Activated naive CD8-positive, alpha-beta T cell treated with anti-CD3 and anti-CD28 coated beads, Interleukin-2, amount 50 U/mL, for 24 hours (primary cell): ENCODE data around the gene GAD1.

Experiments
- ATAC-seq: fragments of 150-1000 bp; cut with Tn5 transposase; one replicate; pipeline ENCODE4 v1.10.0; 2021
- DNase-seq: peaks from one replicate; pipeline ENCODE4 v3.0.0; 2021
- H3K27ac Mint-ChIP-seq: one replicate; pipeline ENCODE4 v1.8.0; 2021; ENCODE audit warnings: mild to moderate bottlenecking, mixed read lengths
- H3K27me3 Mint-ChIP-seq: one replicate; pipeline ENCODE4 v1.8.0; 2021; ENCODE audit warnings: mixed read lengths
- H3K36me3 Mint-ChIP-seq: one replicate; pipeline ENCODE4 v1.8.0; 2021; ENCODE audit warnings: low read depth, mixed read lengths
- H3K4me1 Mint-ChIP-seq: one replicate; pipeline ENCODE4 v1.8.0; 2021; ENCODE audit warnings: mixed read lengths
- H3K4me3 Mint-ChIP-seq: one replicate; pipeline ENCODE4 v1.8.0; 2021; ENCODE audit warnings: mild to moderate bottlenecking, moderate library complexity, mixed read lengths
- H3K9me3 Mint-ChIP-seq: one replicate; pipeline ENCODE4 v1.8.0; 2021; ENCODE audit warnings: mixed read lengths

The GAD1 gene

GRCh38 chr2:170846314-170846713 is 29.6 kb downstream of the GAD1 start:
- H3K36me3 Mint-ChIP-seq: no peaks in the 10 kb centered on the region
- peaks cover 9% of the 10 kb centered on the region for H3K27me3 Mint-ChIP-seq
- H3K4me1 Mint-ChIP-seq: peaks cover 31% of the 10 kb centered on the region
- H3K9me3 Mint-ChIP-seq: no peaks in the 10 kb centered on the region
- no peak overlapping the region for H3K4me3 Mint-ChIP-seq
- ATAC-seq: no peak
- DNase-seq: no peak
- H3K27ac Mint-ChIP-seq: no peak overlapping the region

- H3K4me3 Mint-ChIP-seq: no peak overlapping the region
- no peak for ATAC-seq
- no peak for DNase-seq
- H3K36me3 Mint-ChIP-seq: no peaks in the 10 kb centered on the region
- peaks cover 26% of the 10 kb centered on the region for H3K4me1 Mint-ChIP-seq
- peaks cover 9% of the 10 kb centered on the region for H3K27me3 Mint-ChIP-seq
- H3K27ac Mint-ChIP-seq: no peak overlapping the region
- no peaks in the 10 kb centered on the region for H3K9me3 Mint-ChIP-seq
Measured at GRCh38 chr2:170847716-170848115, 31.0 kb downstream of the GAD1 start.

DNA sequence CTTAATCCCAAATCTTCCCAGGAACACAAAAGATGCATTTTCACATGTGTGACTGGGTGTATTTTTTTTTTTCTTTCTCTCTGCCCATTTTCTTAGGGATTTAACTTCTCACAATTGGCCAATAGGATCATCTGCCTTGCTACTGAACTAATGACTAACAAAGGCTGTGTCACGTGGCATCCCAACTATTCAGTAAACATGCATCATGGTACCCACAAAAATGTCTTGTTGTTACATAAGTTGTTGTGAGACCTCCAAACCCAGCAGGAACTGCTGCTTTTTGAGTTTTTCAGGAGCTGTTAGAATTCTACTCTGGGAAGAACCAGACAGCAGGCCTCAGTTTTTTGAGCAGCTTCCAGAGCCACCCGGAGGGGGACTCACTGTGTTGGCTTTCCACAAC is 31.9 kb downstream of the GAD1 start:
- peaks cover 18% of the 10 kb centered on the region for H3K4me1 Mint-ChIP-seq
- no peaks in the 10 kb centered on the region for H3K9me3 Mint-ChIP-seq
- ATAC-seq (no peak), DNase-seq (no peak)
- H3K36me3 Mint-ChIP-seq: no peaks in the 10 kb centered on the region
- peaks cover 9% of the 10 kb centered on the region for H3K27me3 Mint-ChIP-seq
- H3K4me3 Mint-ChIP-seq: no peak overlapping the region
- H3K27ac Mint-ChIP-seq: no peak overlapping the region

DNA sequence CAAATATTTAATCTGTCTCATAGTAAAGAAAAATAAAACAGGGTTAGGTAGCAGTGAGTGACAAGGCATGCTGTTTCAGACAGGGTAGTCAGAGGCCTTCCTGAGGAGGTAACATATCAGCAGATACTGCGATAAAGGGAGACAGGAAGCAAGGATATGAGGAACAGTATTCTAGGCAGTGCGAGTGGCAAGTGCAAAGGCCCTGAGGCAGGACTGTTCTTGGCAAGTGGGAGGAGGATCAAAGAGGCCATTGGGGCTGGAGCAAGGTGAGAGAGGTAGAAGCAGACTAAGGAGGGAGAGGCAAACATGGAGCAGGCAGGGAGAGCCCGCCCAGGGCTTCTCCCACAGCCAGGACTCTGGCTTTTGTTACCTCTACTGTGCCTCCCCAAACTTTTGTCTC is 33.6 kb downstream of the GAD1 start:
- no peak overlapping the region for H3K27ac Mint-ChIP-seq
- no peaks in the 10 kb centered on the region for H3K9me3 Mint-ChIP-seq

GRCh38 chr2:170851635-170852034 is 34.9 kb downstream of the GAD1 start:
- no peak overlapping the region for H3K27ac Mint-ChIP-seq
- DNase-seq: no peak
- no peak for ATAC-seq
- no peaks in the 10 kb centered on the region for H3K4me1 Mint-ChIP-seq
- no peaks in the 10 kb centered on the region for H3K27me3 Mint-ChIP-seq
- H3K4me3 Mint-ChIP-seq: no peak overlapping the region
- no peaks in the 10 kb centered on the region for H3K9me3 Mint-ChIP-seq
- no peaks in the 10 kb centered on the region for H3K36me3 Mint-ChIP-seq

More for the DNA sequence above, 33.6 kb downstream of the GAD1 start:
- DNase-seq: no peak
- Mint-ChIP-seq H3K36me3 (no peaks in the 10 kb centered on the region), H3K4me1 (peaks cover 3% of the 10 kb centered on the region), H3K27me3 (peaks cover 9% of the 10 kb centered on the region), H3K4me3 (no peak overlapping the region)
- no peak for ATAC-seq

- DNase-seq (no peak), ATAC-seq (no peak)
- Mint-ChIP-seq H3K27ac (no peak overlapping the region), H3K4me1 (no peaks in the 10 kb centered on the region), H3K36me3 (no peaks in the 10 kb centered on the region), H3K9me3 (no peaks in the 10 kb centered on the region), H3K4me3 (no peak overlapping the region), H3K27me3 (no peaks in the 10 kb centered on the region)
Measured at GRCh38 chr2:170856066-170856465, 39.4 kb downstream of the GAD1 start.

DNA sequence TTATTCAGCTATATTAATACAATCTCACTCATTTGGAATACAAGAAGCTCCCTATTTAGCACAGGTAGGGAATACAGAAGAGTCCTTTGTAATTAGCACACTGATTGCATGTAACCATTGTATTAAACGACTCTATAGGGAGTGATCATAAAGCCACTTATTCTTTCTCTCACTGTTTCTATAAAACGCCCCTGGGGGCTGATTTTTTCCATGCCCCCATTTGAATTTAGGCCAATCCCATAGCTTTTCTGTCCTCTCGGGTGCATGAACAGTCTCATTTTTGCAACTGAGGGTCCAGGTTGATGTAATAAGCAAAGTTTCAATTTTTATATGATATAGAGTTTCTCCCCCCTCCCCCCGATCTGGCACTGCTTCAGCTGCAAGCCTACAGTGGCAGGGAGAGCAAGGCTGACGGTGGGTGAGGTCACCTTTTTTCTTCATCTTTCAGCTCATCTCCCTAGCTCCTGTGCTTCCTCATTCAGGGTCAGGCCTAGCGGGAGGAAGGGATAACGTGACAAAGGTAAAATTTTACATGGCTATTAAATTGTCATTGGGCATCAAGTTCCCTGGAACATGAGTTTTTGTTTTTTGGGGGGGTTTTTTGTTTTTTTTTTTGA is 45.7 kb downstream of the GAD1 start:
- ATAC-seq (no peak), DNase-seq (no peak)
- H3K9me3 Mint-ChIP-seq: no peaks in the 10 kb centered on the region
- peaks cover 1% of the 10 kb centered on the region for H3K27me3 Mint-ChIP-seq
- H3K36me3 Mint-ChIP-seq: no peaks in the 10 kb centered on the region
- no peak overlapping the region for H3K27ac Mint-ChIP-seq
- H3K4me1 Mint-ChIP-seq: no peaks in the 10 kb centered on the region
- no peak overlapping the region for H3K4me3 Mint-ChIP-seq

DNA sequence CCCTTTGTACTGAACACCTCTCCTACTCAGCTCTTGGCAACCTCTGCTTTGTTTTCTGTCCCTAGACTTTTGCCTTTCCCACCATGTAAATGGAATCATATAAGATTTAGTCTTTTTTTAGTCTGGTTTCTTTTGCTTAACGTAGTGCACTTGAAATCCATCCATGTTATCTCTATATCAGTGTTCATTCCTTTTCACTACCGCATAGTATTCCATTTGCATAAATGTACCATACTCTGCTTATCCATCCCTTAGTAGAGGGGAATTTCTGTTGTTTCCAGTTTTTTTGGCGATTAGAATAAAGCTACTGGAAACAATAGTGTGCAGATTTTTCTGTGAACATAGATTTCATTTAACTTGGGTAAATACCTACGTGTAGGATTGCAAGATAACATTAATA is 46.4 kb downstream of the GAD1 start:
- DNase-seq (no peak), ATAC-seq (no peak)
- Mint-ChIP-seq H3K9me3 (no peaks in the 10 kb centered on the region), H3K36me3 (no peaks in the 10 kb centered on the region), H3K27me3 (peaks cover 4% of the 10 kb centered on the region), H3K4me3 (no peak overlapping the region), H3K4me1 (no peaks in the 10 kb centered on the region), H3K27ac (no peak overlapping the region)

- no peak for ATAC-seq
- Mint-ChIP-seq H3K4me1 (peaks cover 7% of the 10 kb centered on the region), H3K9me3 (no peaks in the 10 kb centered on the region), H3K27ac (no peak overlapping the region), H3K36me3 (no peaks in the 10 kb centered on the region), H3K4me3 (no peak overlapping the region), H3K27me3 (peaks cover 4% of the 10 kb centered on the region)
- DNase-seq: no peak
Measured at GRCh38 chr2:170869036-170869435, 52.3 kb downstream of the GAD1 start.

GRCh38 chr2:170869461-170869860 is 52.8 kb downstream of the GAD1 start:
- peaks cover 7% of the 10 kb centered on the region for H3K4me1 Mint-ChIP-seq
- H3K9me3 Mint-ChIP-seq: no peaks in the 10 kb centered on the region
- ATAC-seq: no peak
- peaks cover 4% of the 10 kb centered on the region for H3K27me3 Mint-ChIP-seq
- H3K27ac Mint-ChIP-seq: no peak overlapping the region
- no peaks in the 10 kb centered on the region for H3K36me3 Mint-ChIP-seq
- no peak overlapping the region for H3K4me3 Mint-ChIP-seq
- DNase-seq: no peak

DNA sequence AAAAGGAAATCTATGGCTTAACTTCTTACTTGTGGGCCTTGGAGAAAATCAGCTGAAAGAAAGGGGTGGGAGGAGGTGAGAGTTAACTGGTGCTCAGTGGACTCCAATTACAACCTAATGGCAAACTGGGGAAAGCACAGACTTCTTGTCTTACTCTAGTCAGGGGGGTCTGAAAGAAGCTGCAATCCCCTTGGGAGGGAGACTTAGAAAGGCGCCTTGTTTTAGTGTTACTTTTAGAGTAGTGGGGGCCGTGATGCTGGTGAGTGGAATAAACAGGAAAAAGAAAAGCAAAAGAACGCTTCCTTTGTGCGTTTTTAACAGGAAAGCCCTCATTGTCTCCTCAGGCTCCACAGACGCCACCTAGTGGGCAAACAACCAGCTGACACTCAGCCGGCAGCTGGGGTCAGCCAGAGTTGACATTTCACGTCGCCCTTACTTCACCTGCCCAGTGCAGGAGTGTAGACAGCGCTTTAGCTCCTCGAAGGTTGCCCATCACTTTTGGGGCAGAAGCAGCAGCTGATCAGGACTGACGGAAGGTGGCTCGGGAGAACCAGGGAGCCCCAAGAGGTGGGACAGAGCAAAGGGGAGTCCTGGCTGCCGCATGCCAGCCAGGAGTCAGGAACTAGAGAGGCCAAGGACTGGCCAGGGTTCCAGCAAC is 56.5 kb downstream of the GAD1 start:
- H3K4me3 Mint-ChIP-seq: peak overlapping the region; percentile 49
- DNase-seq (peak; percentile 83), ATAC-seq (peak; percentile 96)
- peaks cover 7% of the 10 kb centered on the region for H3K4me1 Mint-ChIP-seq
- no peaks in the 10 kb centered on the region for H3K9me3 Mint-ChIP-seq
- no peak overlapping the region for H3K27ac Mint-ChIP-seq
- H3K27me3 Mint-ChIP-seq: no peaks in the 10 kb centered on the region
- H3K36me3 Mint-ChIP-seq: no peaks in the 10 kb centered on the region

DNA sequence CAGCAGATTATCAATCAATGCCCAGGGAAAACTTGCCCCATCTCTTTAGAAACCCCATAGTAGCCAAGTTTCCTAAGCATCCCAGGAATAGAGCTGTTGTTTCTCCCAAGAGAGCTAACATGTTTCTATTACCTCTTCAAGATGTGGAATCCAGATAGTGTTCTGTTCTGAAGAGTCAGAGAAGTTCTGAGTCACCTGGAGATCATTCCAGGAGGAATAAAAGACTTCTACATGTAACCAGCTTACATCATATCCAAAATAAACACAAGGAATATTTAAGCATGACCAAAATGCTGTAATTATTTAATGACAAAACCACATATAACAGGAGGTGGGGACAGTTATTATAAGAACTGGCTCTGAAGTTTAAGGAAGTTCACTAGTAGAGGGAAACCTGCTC is 61.4 kb downstream of the GAD1 start:
- H3K4me1 Mint-ChIP-seq: peaks cover 5% of the 10 kb centered on the region
- H3K36me3 Mint-ChIP-seq: no peaks in the 10 kb centered on the region
- no peak overlapping the region for H3K27ac Mint-ChIP-seq
- peaks cover 2% of the 10 kb centered on the region for H3K27me3 Mint-ChIP-seq
- no peak for DNase-seq
- ATAC-seq: no peak
- no peaks in the 10 kb centered on the region for H3K9me3 Mint-ChIP-seq
- H3K4me3 Mint-ChIP-seq: no peak overlapping the region

DNA sequence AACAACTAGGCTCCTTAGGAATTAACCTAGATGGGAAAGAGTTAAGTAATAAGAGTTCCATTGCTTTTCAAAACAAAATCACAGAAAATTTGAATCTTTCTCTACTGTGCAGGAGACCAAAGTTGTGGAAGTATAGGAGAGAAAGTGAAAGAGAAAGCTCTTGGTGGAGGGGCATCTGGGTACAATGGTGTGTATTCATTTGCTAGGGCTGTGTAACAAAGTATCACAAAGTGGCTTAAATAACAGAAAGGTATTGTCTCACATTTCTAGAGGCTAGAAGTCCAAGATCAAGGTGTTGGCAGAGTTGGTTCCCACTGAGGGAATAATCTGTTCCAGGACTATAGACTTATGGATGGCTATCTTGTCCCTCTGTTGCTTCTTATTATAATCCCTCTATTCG is 61.8 kb downstream of the GAD1 start:
- DNase-seq (no peak), ATAC-seq (peak; percentile 61)
- Mint-ChIP-seq H3K9me3 (no peaks in the 10 kb centered on the region), H3K4me3 (no peak overlapping the region), H3K27me3 (peaks cover 2% of the 10 kb centered on the region), H3K36me3 (no peaks in the 10 kb centered on the region), H3K4me1 (peaks cover 2% of the 10 kb centered on the region), H3K27ac (no peak overlapping the region)

DNA sequence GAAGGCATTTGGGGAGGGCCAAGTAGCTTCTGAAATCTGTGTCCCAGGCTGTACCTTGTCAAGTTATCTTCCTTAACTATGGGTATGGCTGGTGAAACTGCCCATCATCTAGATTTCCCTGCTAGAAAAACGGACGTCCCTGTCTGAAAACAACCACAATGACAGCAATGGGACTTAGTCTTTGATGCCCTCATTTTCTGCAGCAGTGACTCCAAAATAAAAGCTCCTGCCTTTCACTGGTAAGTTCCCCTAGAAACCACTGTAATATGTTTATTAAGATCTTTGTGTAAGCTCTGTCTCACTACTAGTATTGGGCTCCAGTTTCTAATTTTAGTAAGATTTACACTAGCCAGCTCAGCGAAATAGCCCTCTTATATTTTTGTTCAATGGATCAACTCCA is 65.2 kb downstream of the GAD1 start:
- Mint-ChIP-seq H3K4me1 (peaks cover 2% of the 10 kb centered on the region), H3K27ac (no peak overlapping the region), H3K4me3 (no peak overlapping the region), H3K36me3 (no peaks in the 10 kb centered on the region), H3K27me3 (peaks cover 12% of the 10 kb centered on the region), H3K9me3 (no peaks in the 10 kb centered on the region)
- ATAC-seq (no peak), DNase-seq (no peak)

GRCh38 chr2:170882758-170883157 is 66.1 kb downstream of the GAD1 start:
- Mint-ChIP-seq H3K36me3 (no peaks in the 10 kb centered on the region), H3K4me1 (peaks cover 2% of the 10 kb centered on the region), H3K27ac (no peak overlapping the region), H3K27me3 (peaks cover 12% of the 10 kb centered on the region), H3K9me3 (no peaks in the 10 kb centered on the region), H3K4me3 (no peak overlapping the region)
- no peak for ATAC-seq
- DNase-seq: no peak

DNA sequence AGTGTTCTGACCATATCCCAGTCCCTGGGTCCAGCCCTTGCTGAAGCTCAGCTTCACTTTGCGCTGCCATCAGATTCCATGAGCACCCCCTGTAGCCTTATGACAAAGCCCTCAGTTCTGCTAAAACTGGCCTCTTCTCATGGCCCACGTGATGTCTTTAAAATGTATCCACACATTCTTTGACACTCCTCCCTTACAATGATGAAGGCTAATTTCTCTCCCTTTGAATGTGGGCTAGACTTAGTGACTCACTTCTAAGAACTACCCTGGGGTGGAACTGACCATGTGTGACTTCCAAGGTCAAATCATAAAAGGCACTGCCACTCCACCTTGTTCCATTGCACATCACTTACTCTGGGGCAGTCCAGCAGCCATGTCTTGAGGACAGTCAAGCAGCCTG is 67.0 kb downstream of the GAD1 start:
- ATAC-seq (no peak), DNase-seq (no peak)
- no peaks in the 10 kb centered on the region for H3K36me3 Mint-ChIP-seq
- no peaks in the 10 kb centered on the region for H3K9me3 Mint-ChIP-seq
- H3K27me3 Mint-ChIP-seq: peaks cover 12% of the 10 kb centered on the region
- H3K4me1 Mint-ChIP-seq: no peaks in the 10 kb centered on the region
- no peak overlapping the region for H3K4me3 Mint-ChIP-seq
- no peak overlapping the region for H3K27ac Mint-ChIP-seq
